Neutrophil (primary cell): ENCODE data around the gene ARHGEF7.

Source experiments
- H3K27ac ChIP-seq: fragments of 200-600 bp; sonication (generic); 2 replicates; pipeline ENCODE4 v1.5.1; 2016; ENCODE audit warnings: mild to moderate bottlenecking, moderate library complexity
- H3K27me3 ChIP-seq: fragments of 200-600 bp; sonication (generic); 2 replicates; pipeline ENCODE4 v1.6.0; 2016; ENCODE audit warnings: mild to moderate bottlenecking
- H3K36me3 ChIP-seq: fragments of 200-600 bp; sonication (generic); 2 replicates; pipeline ENCODE4 v1.5.1; 2017
- H3K4me1 ChIP-seq, 2 experiments: fragments of 200-600 bp in 1 of 2; sonication (generic) in 1 of 2; 1 replicate in 1 of 2; 2 replicates in 1 of 2; pipeline versions ENCODE4 v1.5.1 to v1.6.1; 2013 to 2016; ENCODE audit warnings: low read depth in 1 of 2, low read length in 1 of 2, mild to moderate bottlenecking in 1 of 2, moderate library complexity in 1 of 2; ENCODE audit not compliant: control insufficient read depth in 1 of 2, insufficient read depth in 1 of 2
- H3K4me3 ChIP-seq, 2 experiments: fragments of 200-600 bp in 1 of 2; sonication (generic) in 1 of 2; 1 replicate in 1 of 2; 2 replicates in 1 of 2; pipeline ENCODE4 v1.5.1; 2013 to 2016; ENCODE audit warnings: low read depth in 1 of 2, low read length in 1 of 2, mild to moderate bottlenecking in 1 of 2, moderate library complexity in 1 of 2
- H3K9me3 ChIP-seq: fragments of 200-600 bp; sonication (generic); 2 replicates; pipeline ENCODE4 v1.5.1; 2016
- TF ChIP-seq, protein P1 (sequence below): fragments of 200-600 bp; sonication (generic); IDR thresholded peaks from 2 replicates; pipeline ENCODE4 v1.5.1; 2016; ENCODE audit warnings: antibody characterized with exemption

The ARHGEF7 gene

DNA sequence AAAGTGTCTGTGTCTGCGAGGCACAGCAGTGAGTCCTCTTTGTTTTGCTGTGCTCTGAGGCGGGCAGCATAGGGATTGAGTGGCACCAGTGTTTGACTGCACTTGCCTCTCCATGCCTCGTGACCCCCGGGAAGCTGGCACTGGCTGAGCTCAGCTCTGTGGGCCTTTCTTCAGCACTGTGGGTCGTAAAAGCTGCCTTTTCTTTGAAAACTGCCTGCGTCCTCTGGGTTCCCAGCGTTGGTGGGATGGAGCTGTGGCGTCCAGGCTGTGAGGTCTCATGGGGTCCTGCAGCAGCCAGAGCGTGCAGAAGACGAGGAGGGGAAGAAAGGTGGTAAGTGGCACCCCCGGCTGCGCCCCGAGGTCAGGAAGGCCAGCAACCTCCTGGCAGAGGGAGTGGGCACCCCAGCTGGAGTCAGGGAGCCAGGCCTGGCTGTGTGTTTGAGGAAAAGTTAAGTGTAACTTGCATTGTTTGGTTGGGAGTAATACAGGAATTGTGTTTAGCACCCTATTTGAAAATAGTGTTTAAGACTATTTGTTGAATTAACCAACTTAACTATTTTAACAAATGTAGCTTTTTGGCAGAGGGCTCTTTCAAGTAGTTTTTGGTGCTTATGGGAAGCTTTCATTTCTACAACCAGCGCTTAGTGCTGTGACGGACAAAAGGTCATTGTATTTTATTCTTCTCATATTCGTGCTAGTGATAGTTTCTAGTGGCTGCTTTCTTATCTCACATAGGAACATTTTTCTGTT, 126.1 kb downstream of the ARHGEF7 start:
- no peaks in the 10 kb centered on the region for H3K4me1 ChIP-seq
- H3K36me3 ChIP-seq = peaks cover 29% of the 10 kb centered on the region
- H3K27ac ChIP-seq = no peak overlapping the region
- no peak overlapping the region for H3K4me3 ChIP-seq
- H3K9me3 ChIP-seq = no peaks in the 10 kb centered on the region
- TF ChIP-seq, protein P1, sequence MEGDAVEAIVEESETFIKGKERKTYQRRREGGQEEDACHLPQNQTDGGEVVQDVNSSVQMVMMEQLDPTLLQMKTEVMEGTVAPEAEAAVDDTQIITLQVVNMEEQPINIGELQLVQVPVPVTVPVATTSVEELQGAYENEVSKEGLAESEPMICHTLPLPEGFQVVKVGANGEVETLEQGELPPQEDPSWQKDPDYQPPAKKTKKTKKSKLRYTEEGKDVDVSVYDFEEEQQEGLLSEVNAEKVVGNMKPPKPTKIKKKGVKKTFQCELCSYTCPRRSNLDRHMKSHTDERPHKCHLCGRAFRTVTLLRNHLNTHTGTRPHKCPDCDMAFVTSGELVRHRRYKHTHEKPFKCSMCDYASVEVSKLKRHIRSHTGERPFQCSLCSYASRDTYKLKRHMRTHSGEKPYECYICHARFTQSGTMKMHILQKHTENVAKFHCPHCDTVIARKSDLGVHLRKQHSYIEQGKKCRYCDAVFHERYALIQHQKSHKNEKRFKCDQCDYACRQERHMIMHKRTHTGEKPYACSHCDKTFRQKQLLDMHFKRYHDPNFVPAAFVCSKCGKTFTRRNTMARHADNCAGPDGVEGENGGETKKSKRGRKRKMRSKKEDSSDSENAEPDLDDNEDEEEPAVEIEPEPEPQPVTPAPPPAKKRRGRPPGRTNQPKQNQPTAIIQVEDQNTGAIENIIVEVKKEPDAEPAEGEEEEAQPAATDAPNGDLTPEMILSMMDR = no peak
- no peaks in the 10 kb centered on the region for H3K27me3 ChIP-seq

DNA sequence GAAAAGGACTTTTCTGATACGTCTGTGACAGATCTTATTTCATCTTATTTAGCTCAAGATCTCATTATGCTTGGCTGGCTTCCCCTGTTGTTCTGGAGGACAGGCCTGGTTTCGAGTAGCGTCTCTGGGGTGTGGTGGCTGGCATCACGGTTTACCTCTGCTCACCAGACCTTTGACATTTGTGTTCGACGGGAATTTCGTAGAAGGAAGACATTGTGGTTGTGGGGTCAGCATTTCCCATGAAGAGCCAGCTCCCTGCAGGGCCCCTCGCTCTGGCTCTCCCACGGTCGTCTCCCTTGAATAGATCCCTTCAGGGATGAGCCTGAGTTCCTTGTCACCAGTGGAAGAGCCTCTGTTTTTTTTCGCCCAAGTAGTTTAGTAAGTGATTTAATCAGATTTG, 126.8 kb downstream of the ARHGEF7 start:
- TF ChIP-seq, protein P1 = no peak
- H3K4me1 ChIP-seq = no peaks in the 10 kb centered on the region
- H3K27me3 ChIP-seq = no peaks in the 10 kb centered on the region
- peaks cover 35% of the 10 kb centered on the region for H3K36me3 ChIP-seq
- no peak overlapping the region for H3K27ac ChIP-seq
- no peak overlapping the region for H3K4me3 ChIP-seq
- H3K9me3 ChIP-seq = no peaks in the 10 kb centered on the region

DNA sequence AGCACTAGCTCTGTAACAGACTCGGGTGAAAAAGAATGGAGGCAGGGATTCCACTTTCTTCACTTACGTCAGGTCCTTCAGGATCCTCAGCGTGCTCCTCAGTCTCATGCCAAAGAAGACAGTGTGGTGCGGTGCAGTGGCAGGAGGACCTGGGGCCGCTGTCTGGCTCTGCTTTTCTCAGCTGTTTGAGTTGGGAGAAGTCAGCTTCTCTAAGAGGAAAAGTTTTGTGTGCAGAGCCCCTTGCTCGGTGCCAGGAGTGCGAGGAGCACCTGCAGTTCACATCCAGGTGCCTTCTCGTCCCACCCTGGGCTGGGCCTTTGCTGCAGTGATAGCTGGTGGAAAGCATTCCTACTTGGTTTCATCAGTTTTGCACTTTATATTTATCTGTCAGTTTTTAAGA, 127.5 kb downstream of the ARHGEF7 start:
- Histone ChIP-seq H3K4me1 (no peaks in the 10 kb centered on the region), H3K36me3 (peaks cover 39% of the 10 kb centered on the region), H3K9me3 (no peaks in the 10 kb centered on the region), H3K4me3 (no peak overlapping the region), H3K27ac (no peak overlapping the region), H3K27me3 (no peaks in the 10 kb centered on the region)
- TF ChIP-seq, protein P1 = no peak

DNA sequence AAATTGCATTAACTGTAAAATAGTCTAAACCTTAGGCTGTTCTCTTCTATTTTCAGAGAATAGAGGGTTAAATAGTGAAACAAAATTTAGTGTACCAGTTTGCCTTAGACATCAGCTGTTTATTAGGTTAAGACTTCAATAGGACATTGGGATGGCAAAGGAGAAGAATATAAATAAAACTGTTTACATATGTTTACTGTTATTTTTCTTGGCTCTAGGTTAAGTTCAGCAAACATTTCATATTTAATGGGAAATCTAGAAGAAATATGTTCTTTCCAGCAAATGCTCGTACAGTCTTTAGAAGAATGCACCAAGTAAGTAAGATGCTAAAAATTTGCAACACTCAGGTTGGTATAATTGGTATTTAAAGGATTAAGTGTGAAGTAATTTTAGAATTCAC, 128.9 kb downstream of the ARHGEF7 start:
- no peak overlapping the region for H3K4me3 ChIP-seq
- H3K27ac ChIP-seq = no peak overlapping the region
- TF ChIP-seq, protein P1 = no peak
- no peaks in the 10 kb centered on the region for H3K27me3 ChIP-seq
- peaks cover 47% of the 10 kb centered on the region for H3K36me3 ChIP-seq
- no peaks in the 10 kb centered on the region for H3K4me1 ChIP-seq
- H3K9me3 ChIP-seq = no peaks in the 10 kb centered on the region

DNA sequence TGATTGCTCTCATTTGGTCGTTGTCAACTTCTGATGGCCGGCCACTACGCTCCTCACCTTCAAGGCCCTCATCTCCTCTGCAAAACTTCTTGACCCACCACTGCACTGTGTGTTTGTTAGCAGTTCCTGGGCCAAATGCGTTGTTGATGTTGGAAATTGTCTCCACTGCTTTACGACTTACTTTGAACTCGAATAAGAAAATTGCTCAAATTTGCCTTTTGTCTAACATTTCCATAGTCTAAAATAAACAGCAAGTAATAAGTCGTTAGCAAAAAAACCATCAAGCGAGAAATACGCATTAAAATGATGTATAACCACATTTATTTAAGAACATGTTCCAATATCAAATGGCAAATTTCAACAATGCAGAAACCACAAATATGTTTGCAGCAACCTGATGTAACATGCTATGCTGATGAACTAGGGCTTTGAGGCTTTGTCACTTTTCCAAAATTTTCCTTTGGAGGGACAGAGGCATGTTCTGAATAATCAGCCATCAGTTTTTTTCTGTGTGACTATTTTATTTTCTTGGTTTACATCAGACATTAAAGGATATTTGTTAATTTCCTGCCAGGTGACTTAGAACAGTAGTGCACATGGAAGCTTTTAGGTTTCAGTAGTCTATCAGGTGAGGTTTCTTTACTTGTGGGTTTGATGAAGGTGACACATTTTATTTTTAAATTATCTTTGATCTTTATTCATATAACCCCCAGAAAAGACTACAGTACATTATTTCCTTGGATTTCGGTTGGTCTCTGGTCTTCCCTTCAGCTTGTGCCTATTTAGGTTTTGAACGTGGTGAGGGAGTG, 130.7 kb downstream of the ARHGEF7 start:
- Histone ChIP-seq H3K27ac (no peak overlapping the region), H3K36me3 (peaks cover 48% of the 10 kb centered on the region), H3K27me3 (no peaks in the 10 kb centered on the region), H3K4me3 (no peak overlapping the region), H3K4me1 (no peaks in the 10 kb centered on the region), H3K9me3 (no peaks in the 10 kb centered on the region)
- TF ChIP-seq, protein P1 = no peak
